WTC11 (cell line): ENCODE measurements around the gene SLCO2A1. TPM values are rescaled to one million over a fixed set of nuclear protein-coding genes. Genes with fewer than 3 reads are reported as not detected.
A peak's percentile ranks its signal among the peaks of the same experiment; 100 is the strongest.

ENCODE experiments used
- ATAC-seq: fragments of 200-7000 bp; cut with Tn5 transposase; 2 replicates; pipeline ENCODE4 v1.10.0; 2021; ENCODE audit warnings: mild to moderate bottlenecking, moderate library complexity
- CTCF ChIA-PET: fragments of 300-600 bp; sonication (Branson Sonifier 250); formaldehyde crosslinking; loops from one replicate; lab custom pipeline; 2021; ENCODE audit warnings: antibody characterized with exemption; lab: Charles Lee
- POLR2A ChIA-PET: fragments of 350-600 bp; sonication (Branson Sonifier 250); formaldehyde crosslinking; loops from one replicate; lab custom pipeline; 2021; ENCODE audit warnings: antibody characterized with exemption; lab: Charles Lee
- DNase-seq: peaks from one replicate; pipeline ENCODE4 v3.0.0; 2021; ENCODE audit warnings: low spot score
- H3K27ac Mint-ChIP-seq: 2 replicates; pipeline ENCODE4 v1.8.0; 2021; ENCODE audit warnings: mixed read lengths
- H3K27me3 Mint-ChIP-seq: 2 replicates; pipeline ENCODE4 v1.8.0; 2021; ENCODE audit warnings: low read depth, mild to moderate bottlenecking, moderate library complexity, mixed read lengths
- H3K36me3 Mint-ChIP-seq: 2 replicates; pipeline ENCODE4 v1.8.0; 2021; ENCODE audit warnings: mixed read lengths
- H3K4me1 Mint-ChIP-seq: 2 replicates; pipeline ENCODE4 v1.8.0; 2022; ENCODE audit warnings: mixed read lengths
- H3K4me3 Mint-ChIP-seq: 2 replicates; pipeline ENCODE4 v1.8.0; 2021; ENCODE audit warnings: mild to moderate bottlenecking, moderate library complexity, mixed read lengths
- H3K9me3 Mint-ChIP-seq: 2 replicates; pipeline ENCODE4 v1.8.0; 2021; ENCODE audit warnings: mixed read lengths
- ATF2 ChIP-seq: sonication (generic); formaldehyde crosslinking; IDR thresholded peaks from 2 replicates; pipeline ENCODE4 v1.8.1; 2022; ENCODE audit warnings: low read depth, missing genetic modification reagents, borderline replicate concordance
- ETV6 ChIP-seq: sonication (generic); formaldehyde crosslinking; IDR thresholded peaks from 2 replicates; pipeline ENCODE4 v1.8.1; 2022; ENCODE audit warnings: mild to moderate bottlenecking, missing genetic modification reagents
- FOXP1 ChIP-seq: sonication (generic); formaldehyde crosslinking; IDR thresholded peaks from 2 replicates; pipeline ENCODE4 v1.8.0; 2022; ENCODE audit warnings: missing genetic modification reagents, mild to moderate bottlenecking, moderate library complexity, borderline replicate concordance
- FOXP4 ChIP-seq: sonication (generic); formaldehyde crosslinking; IDR thresholded peaks from 2 replicates; pipeline ENCODE4 v1.8.0; 2022; ENCODE audit warnings: mild to moderate bottlenecking, missing genetic modification reagents
- HMGA2 ChIP-seq: fragments of 250-450 bp; sonication (Bioruptor Pico); IDR thresholded peaks from 2 replicates; pipeline ENCODE4 v1.4.0; 2021; ENCODE audit warnings: mild to moderate bottlenecking, moderate library complexity
- HMGXB4 ChIP-seq: sonication (generic); formaldehyde crosslinking; IDR thresholded peaks from 2 replicates; pipeline ENCODE4 v1.8.1; 2023; ENCODE audit warnings: mild to moderate bottlenecking, moderate library complexity, missing genetic modification reagents
- IRF1 ChIP-seq: sonication (generic); formaldehyde crosslinking; IDR thresholded peaks from 2 replicates; pipeline ENCODE4 v1.8.0; 2023; ENCODE audit warnings: missing genetic modification reagents
- KAT7 ChIP-seq: sonication (generic); formaldehyde crosslinking; IDR thresholded peaks from 2 replicates; pipeline ENCODE4 v1.8.1; 2023; ENCODE audit warnings: missing genetic modification reagents, mild to moderate bottlenecking, borderline replicate concordance
- MYBL2 ChIP-seq: sonication (generic); formaldehyde crosslinking; IDR thresholded peaks from 2 replicates; pipeline ENCODE4 v1.8.1; 2023; ENCODE audit warnings: mild to moderate bottlenecking, moderate library complexity, missing genetic modification reagents
- NFE2L1 ChIP-seq: sonication (generic); formaldehyde crosslinking; IDR thresholded peaks from 2 replicates; pipeline ENCODE4 v1.8.1; 2023; ENCODE audit warnings: missing genetic modification reagents
- USF2 ChIP-seq: sonication (generic); formaldehyde crosslinking; IDR thresholded peaks from 2 replicates; pipeline ENCODE4 v1.8.1; 2023; ENCODE audit warnings: mild to moderate bottlenecking, missing genetic modification reagents, moderate library complexity
- ZNF281 ChIP-seq: sonication (generic); formaldehyde crosslinking; IDR thresholded peaks from 2 replicates; pipeline ENCODE4 v1.8.0; 2023; ENCODE audit warnings: mild to moderate bottlenecking, missing genetic modification reagents
- ZNF396 ChIP-seq: fragments of 250-450 bp; sonication (Bioruptor Pico); IDR thresholded peaks from 2 replicates; pipeline ENCODE4 v1.8.0; 2021; ENCODE audit warnings: mild to moderate bottlenecking, moderate library complexity, borderline replicate concordance
- ZNF423 ChIP-seq: fragments of 250-450 bp; sonication (Bioruptor Pico); IDR thresholded peaks from 2 replicates; pipeline ENCODE4 v2.1.2; 2022; ENCODE audit warnings: mild to moderate bottlenecking, moderate library complexity
- ZNF532 ChIP-seq: fragments of 250-450 bp; sonication (Bioruptor Pico); IDR thresholded peaks from 2 replicates; pipeline ENCODE4 v1.9.0; 2021; ENCODE audit warnings: mild to moderate bottlenecking, borderline replicate concordance
- total RNA-seq: library from RNA; stranded (reverse); gene quantifications from 3 replicates; pipeline ENCODE4 v1.2.3, GENCODE V29; 2021

The SLCO2A1 gene
- total RNA-seq, 1 experiment from 2014 or later, result 3.3 TPM

- CTCF ChIA-PET, result interaction anchor here (1.0 to 3.2 kb wide), 6 partner anchors 15 to 88 kb away, joined by 3 to 14 read pairs (median 4); no protein-coding TSS in a partner anchor
- Mint-ChIP-seq H3K9me3 (no peaks in the 10 kb centered on the region), H3K36me3 (no peaks in the 10 kb centered on the region), H3K4me3 (peak within 1 kb of the TSS; percentile 89), H3K27me3 (peaks cover 49% of the 10 kb centered on the region), H3K4me1 (peaks cover 11% of the 10 kb centered on the region), H3K27ac (no peak within 1 kb of the TSS)
- TF ChIP-seq KAT7 (CRISPR knock-in tag) (0 out of 2 replicates have a peak, but pooled peaks have one; percentile 38), HMGA2 (no peak), FOXP4 (peak; percentile 59; the same call in 1 of the 2 replicates), HMGXB4 (CRISPR knock-in tag) (peak; percentile 21; the same call in 1 of the 2 replicates), MYBL2 (no peak), IRF1 (0 out of 2 replicates have a peak, but pooled peaks have one; percentile 57), FOXP1 (CRISPR knock-in tag) (peak; percentile 36; the same call in 1 of the 2 replicates), NFE2L1 (CRISPR knock-in tag) (no peak), ZNF396 (CRISPR knock-in tag) (no peak), ETV6 (CRISPR knock-in tag) (peak; percentile 57; the same call in 1 of the 2 replicates), ATF2 (CRISPR knock-in tag) (no peak)
- ATAC-seq (peak; percentile 77), DNase-seq (peak; percentile 70)
- POLR2A ChIA-PET, result no interaction called here
These were observed 134.3 kb downstream of the SLCO2A1 start, which contains the start of gene RAB6B for GRCh38 chr3:133895208-133896001. TSS of gene RAB6B (minus strand) at chr3:133895882. CDS start at chr3:133895466, 416 bp downstream.

- peaks cover 11% of the 10 kb centered on the region for H3K4me1 Mint-ChIP-seq
- CTCF ChIA-PET, result interaction anchor here (1.0 to 1.9 kb wide), 5 partner anchors 20 to 77 kb away, joined by 3 to 6 read pairs (median 4); no protein-coding TSS in a partner anchor
- H3K27ac Mint-ChIP-seq, result no peak overlapping the region
- ATAC-seq (peak; percentile 40), DNase-seq (peak; percentile 61)
- H3K9me3 Mint-ChIP-seq, result no peaks in the 10 kb centered on the region
- POLR2A ChIA-PET, result interaction anchor here (0.7 kb wide), 1 partner anchor 19 kb away, joined by 4 read pairs; no protein-coding TSS in a partner anchor
- H3K4me3 Mint-ChIP-seq, result peak overlapping the region; percentile 74
- H3K36me3 Mint-ChIP-seq, result no peaks in the 10 kb centered on the region
- H3K27me3 Mint-ChIP-seq, result peaks cover 49% of the 10 kb centered on the region
- TF ChIP-seq ZNF281 (CRISPR knock-in tag), result peak; percentile 79; the same call in 1 of the 2 replicates
- peak; percentile 62 for TF ChIP-seq ZNF423 (CRISPR knock-in tag)
- no peak for TF ChIP-seq ZNF532 (CRISPR knock-in tag)
- TF ChIP-seq USF2 (CRISPR knock-in tag), result no peak
These were observed 135.1 kb downstream of the SLCO2A1 start for GRCh38 chr3:133894353-133895207.
